GM15510 (cell line): ENCODE data around the gene DYNLT4.

ENCODE experiments used
- POLR2A ChIP-seq: IDR thresholded peaks from 3 replicates; pipeline ENCODE4 v1.6.1; 2011; ENCODE audit warnings: borderline replicate concordance; ENCODE audit not compliant: insufficient read length; ENCODE audit errors: extremely low read depth

Gene DYNLT4

DNA sequence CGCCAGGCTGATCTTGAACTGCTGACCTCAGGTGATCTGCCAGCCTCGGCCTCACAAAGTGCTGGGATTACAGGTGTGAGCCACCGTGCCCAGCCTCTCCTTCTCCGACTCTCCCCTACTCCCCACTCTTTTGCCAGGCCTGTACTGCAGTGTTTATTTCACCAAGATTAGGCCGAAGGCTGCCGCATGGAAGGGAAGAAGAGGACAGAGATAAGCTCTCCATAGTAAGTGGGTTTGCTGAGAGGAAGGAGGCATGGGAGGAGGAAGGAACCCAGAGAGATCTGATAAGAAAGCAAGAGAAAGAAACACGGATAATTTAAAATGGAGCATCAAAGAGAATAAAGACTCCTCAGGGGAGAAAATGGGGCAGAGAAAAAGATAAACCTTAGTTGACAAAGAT is 27.2 kb upstream of the DYNLT4 start:
- TF ChIP-seq POLR2A, result no peak

DNA sequence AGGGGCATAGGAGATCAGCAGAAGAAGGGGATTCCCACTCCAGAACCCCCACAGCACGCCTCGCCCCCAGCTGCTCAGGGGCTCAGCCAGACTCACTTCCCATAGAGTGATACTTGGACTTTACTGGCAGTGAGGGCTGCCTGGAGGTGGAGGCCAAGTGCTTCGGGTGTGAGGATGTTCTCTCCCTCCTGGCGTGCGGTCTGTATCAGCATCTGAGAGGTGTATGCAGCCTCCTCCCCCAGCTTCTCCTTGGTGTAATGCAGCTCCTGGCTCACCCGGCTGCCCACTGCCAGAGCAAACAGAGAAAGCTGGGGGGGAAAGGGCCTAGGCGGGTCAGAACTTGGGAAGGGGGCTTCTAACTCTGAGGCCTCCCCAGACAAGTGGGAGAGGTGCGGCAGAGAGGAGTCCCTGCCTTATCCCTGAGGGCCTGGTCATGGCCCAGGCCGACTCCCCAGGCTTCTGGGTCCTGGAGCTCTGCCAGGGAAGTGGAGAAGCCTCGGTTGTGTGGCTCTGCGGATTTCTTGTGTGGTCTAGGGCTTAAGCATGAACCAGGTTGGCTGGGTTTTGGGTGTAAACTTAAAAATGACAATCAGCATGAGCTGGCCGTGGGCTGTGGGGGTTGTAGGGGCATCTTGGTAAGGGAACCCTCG is 25.0 kb upstream of the DYNLT4 start:
- TF ChIP-seq POLR2A, result no peak

DNA sequence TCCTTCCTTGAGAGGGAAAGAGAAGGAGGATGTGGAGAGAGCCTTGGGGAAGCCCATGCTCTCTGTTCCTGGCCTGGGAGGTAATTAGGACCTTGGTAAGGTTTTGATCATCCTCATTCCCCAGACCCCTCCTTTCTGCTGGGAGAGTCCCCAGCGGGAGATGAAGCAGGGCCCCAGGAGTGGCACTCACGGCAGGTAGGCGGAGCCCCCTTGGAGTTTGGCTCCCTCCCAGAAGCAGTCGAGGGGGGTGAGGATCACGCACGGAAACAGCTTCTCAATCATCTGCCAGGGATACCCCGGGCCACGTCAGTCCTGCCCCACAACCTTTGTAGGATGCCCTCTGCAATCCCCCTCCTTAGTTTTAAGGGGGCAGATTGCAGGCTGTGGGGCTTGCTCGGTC is 24.4 kb upstream of the DYNLT4 start:
- TF ChIP-seq POLR2A, result no peak

- TF ChIP-seq POLR2A, result no peak
These were observed 23.8 kb upstream of the DYNLT4 start for GRCh38 chr1:44830900-44831304.

- no peak for TF ChIP-seq POLR2A
These were observed 22.6 kb upstream of the DYNLT4 start for GRCh38 chr1:44829506-44830384.

DNA sequence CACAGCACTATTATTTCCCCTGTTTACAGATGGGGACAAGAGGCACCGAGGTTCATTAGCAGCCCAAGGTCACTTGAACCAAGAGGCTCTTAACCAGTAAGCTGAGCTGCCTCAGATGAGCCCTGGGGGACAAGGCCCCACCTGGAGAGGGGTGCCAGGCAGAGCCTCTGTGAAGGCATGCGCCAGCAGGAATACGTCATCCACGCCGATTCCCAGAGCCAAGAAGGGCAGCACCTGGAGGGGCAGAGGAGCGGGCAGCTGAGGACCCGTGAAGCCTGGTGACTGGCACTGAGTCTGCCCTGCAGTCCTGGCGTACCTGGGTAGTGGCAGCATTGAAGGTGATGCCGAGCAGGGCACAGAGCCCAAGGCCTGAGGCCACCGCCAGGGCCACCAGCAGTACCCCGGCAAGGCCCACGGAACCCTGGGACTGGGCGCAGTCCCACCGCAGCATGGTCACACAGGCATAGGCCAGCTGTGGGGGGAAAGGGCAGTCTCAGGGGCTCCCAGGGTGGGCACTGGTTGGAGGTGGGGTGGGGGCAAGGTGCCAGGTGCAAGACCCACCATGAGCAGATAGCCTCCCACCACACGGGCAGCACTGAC is 21.8 kb upstream of the DYNLT4 start:
- TF ChIP-seq POLR2A, result no peak

- no peak for TF ChIP-seq POLR2A
These were observed 21.0 kb upstream of the DYNLT4 start for GRCh38 chr1:44828003-44828651.

GRCh38 chr1:44827197-44828002 is 20.2 kb upstream of the DYNLT4 start:
- no peak for TF ChIP-seq POLR2A

DNA sequence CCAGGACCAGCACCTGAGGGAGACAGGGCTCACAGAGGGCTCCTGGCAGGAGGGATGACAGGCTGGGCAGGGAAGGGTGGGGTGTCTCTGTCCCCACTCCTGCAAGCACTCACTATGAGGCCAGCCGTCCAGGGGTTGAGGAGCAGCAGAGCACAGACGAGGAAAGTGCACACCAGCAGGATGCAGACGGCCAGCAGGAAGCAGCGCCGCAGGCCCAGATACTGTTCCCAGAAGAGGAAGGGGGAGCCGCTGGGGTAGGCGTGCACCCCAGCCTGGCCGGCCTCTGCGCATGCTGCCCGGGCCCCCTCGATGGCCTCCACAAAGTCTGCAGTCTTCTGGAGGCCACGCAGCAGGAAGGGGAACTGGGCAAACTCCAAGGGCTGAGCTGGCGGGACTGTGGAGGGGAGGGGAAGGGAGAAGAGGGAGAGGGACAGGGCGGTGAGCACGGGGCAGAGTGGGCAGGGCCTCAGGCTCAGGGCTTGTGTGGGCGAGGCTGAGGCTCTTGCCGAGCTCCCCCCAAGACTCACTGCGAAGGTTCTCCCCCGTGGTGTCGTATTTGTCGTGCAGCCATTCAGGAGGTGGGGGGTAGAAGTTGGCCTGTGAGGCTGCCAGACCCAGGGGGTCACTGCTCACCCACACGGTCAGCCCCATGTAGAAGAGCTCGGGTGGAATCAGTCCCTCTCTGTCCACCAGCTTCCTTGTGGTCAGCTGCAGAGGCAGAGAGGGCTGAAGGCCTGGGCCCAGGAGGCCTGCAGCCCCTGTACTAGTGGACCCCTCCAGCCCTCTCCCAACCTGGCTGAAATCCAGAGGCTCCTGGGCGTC is 19.4 kb upstream of the DYNLT4 start:
- TF ChIP-seq POLR2A, result no peak

DNA sequence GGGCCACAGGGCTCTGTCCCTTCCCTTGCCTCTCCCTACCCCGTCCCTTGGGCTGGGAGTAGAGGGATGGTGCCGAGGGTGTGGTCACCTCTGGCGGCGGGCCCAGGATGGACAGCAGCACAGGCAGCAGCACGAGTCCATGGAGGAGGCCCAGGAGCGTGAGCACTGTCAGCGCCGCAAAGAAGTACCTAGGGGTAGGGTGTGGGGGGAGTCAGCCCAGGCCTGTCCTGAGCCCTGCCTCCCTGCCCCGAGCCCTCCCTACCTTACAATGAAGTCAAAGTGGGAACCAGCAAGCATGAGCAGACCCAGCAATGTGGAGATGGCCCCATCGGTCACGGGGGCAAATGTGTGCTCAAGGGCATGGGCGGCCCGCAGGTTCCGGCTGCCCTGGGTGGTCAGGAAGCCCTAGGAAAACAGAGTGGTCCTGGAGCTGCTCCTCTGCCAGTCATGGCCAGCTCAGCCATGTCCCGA is 15.9 kb upstream of the DYNLT4 start:
- TF ChIP-seq POLR2A, result no peak

DNA sequence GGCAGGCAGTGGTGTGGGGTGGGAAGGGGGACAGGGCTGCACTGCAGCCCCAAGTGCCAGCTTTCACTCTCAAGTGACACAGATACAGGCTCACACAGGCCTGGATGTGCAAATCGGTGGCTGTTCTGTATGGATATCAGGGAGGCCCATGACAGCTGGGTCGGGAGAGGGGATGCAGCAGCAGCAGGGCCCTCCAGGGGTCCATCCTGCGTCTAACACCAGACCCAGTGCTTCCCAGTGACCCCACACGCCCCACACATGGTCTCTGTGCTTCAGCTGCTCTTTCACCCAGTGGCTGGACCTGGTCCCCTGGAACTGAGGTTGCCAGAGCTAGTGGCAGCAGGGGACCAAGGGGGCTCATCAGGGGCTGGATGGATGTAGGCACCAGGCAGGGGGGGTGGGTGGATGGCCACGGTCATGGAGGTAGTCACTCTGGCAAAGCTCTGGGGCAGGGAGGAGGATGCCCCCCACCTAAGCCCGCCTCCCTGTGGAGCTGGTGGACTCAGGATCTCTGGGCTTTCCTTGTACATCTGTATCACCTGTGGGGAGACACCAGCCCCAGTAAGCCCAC is 15.1 kb upstream of the DYNLT4 start:
- no peak for TF ChIP-seq POLR2A

DNA sequence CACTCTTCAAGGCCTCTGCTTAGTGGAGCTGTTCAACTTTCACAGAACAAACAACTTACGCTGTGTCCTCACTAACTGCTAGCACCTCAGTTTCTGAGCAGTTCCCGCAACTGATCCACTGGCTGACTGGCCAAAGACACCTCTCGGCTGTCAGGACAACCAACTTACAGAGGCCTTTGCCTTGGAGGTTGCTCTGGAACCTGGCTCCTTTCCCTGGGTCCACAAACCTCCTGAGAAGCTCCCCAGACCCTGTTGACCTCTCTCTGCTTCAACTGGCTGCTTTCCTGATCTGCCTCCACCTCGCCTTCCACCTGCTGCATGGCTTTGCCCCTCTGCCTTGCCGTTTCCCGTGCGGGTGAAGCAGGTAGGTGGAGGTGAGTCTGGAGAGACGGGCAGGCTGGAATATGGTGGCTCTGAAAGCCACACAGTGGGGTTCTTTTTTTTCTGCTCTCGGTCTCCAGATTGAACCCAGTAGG is 14.1 kb upstream of the DYNLT4 start:
- TF ChIP-seq POLR2A, result no peak
